AG09309 (cell line): ENCODE results near the gene TMEM120A.

Experiments
- DNase-seq: peaks from one replicate; pipeline ENCODE4 v3.0.0-alpha.2; 2010; ENCODE audit warnings: low read depth
- H3K4me3 ChIP-seq: 2 replicates; pipeline ENCODE4 v1.5.1; 2011; ENCODE audit warnings: mild to moderate bottlenecking, low read depth, low read length, moderate library complexity; ENCODE audit not compliant: control insufficient read depth
- CTCF ChIP-seq: IDR thresholded peaks from 2 replicates; pipeline ENCODE4 v1.5.1; 2011; ENCODE audit warnings: mild to moderate bottlenecking, low read depth, low read length, inconsistent platforms; ENCODE audit not compliant: insufficient read depth, control insufficient read depth; ENCODE audit errors: missing control alignments

TMEM120A gene

GRCh38 chr7:75965617-75966016 is 28.8 kb downstream of the TMEM120A start:
- no peak overlapping the region for H3K4me3 ChIP-seq
- TF ChIP-seq CTCF, result no peak
- DNase-seq, result no peak

- no peak overlapping the region for H3K4me3 ChIP-seq
- DNase-seq, result no peak
- no peak for TF ChIP-seq CTCF
Measured at GRCh38 chr7:75963381-75963995, 30.9 kb downstream of the TMEM120A start.

- DNase-seq, result peak; percentile 42
Measured at GRCh38 chr7:75962607-75963380, 31.6 kb downstream of the TMEM120A start.

GRCh38 chr7:75961218-75961617 is 33.2 kb downstream of the TMEM120A start:
- no peak for DNase-seq
- TF ChIP-seq CTCF, result no peak
- H3K4me3 ChIP-seq, result no peak overlapping the region

More at GRCh38 chr7:75962607-75963380, 31.6 kb downstream of the TMEM120A start:
- no peak for TF ChIP-seq CTCF
- H3K4me3 ChIP-seq, result no peak overlapping the region

GRCh38 chr7:75960372-75960771 is 34.0 kb downstream of the TMEM120A start:
- no peak overlapping the region for H3K4me3 ChIP-seq
- no peak for TF ChIP-seq CTCF

GRCh38 chr7:75958802-75959543 is 35.4 kb downstream of the TMEM120A start:
- DNase-seq, result no peak
- TF ChIP-seq CTCF, result no peak
- H3K4me3 ChIP-seq, result no peak overlapping the region

More at GRCh38 chr7:75960372-75960771, 34.0 kb downstream of the TMEM120A start:
- no peak for DNase-seq
